ENCODE measurements around the gene ENOX1. TPM values are rescaled to one million over a fixed set of nuclear protein-coding genes. Genes with fewer than 3 reads are reported as not detected.

The ENOX1 gene
- total RNA-seq, 1 experiment from 2014 or later, result 0.95 TPM

DNA sequence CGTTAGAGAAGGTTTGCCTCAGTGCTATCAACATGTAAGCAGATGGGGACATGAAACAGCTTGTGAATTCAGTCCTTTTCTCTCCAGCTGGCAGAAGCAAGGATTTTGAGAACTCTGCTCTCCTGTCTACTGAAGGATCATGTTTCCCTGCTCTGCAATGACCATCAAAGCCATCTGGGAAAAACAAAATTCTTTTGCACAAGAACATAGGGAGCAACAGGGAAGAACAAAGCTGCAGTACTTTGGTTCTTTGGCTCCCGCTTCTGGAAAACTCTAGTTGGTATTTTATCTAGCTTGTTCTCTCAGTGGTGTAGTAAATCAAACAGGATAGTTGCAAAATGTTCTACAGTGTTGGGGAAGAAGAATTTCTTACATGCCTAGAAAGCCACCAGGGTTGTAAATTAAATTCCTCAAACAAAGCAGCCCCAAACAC, 270.4 kb downstream of the ENOX1 start:
- Histone ChIP-seq H3K9me3 (ENCODE audit: low read length) (no peaks in the 10 kb centered on the region), H3K79me2 (ENCODE audit: low read length) (no peaks in the 10 kb centered on the region), H3K4me2 (ENCODE audit: low read length) (no peak overlapping the region), H3K36me3 (ENCODE audit: low read depth, low read length) (no peaks in the 10 kb centered on the region), H4K20me1 (ENCODE audit: low read length) (no peaks in the 10 kb centered on the region), H3K9ac (ENCODE audit: low read length) (no peak overlapping the region), H3K27me3 (ENCODE audit: low read length) (no peaks in the 10 kb centered on the region), H3K27ac (ENCODE audit: low read length) (no peak overlapping the region), H3K9me2 (replicated peaks; ENCODE audit: low read length) (no peaks in the 10 kb centered on the region), H3K4me1 (ENCODE audit: insufficient read depth, low read length) (no peaks in the 10 kb centered on the region), H3F3A (ENCODE audit: low read length, unreplicated experiment) (no peaks in the 10 kb centered on the region), H3K4me3 (ENCODE audit: low read length) (no peak overlapping the region), H2AFZ (ENCODE audit: low read length) (no peak overlapping the region)
- no TSS peak for BruUV-seq (replicated peaks)
- intact Hi-C loops (cut with micrococcal nuclease), result no loop called here
- no peak for ATAC-seq
- DNase-seq, result no peak
- CTCF ChIA-PET, result no interaction called here
- POLR2A ChIA-PET (ENCODE audit: unreplicated experiment), result no interaction called here
- TF ChIP-seq, protein P1, sequence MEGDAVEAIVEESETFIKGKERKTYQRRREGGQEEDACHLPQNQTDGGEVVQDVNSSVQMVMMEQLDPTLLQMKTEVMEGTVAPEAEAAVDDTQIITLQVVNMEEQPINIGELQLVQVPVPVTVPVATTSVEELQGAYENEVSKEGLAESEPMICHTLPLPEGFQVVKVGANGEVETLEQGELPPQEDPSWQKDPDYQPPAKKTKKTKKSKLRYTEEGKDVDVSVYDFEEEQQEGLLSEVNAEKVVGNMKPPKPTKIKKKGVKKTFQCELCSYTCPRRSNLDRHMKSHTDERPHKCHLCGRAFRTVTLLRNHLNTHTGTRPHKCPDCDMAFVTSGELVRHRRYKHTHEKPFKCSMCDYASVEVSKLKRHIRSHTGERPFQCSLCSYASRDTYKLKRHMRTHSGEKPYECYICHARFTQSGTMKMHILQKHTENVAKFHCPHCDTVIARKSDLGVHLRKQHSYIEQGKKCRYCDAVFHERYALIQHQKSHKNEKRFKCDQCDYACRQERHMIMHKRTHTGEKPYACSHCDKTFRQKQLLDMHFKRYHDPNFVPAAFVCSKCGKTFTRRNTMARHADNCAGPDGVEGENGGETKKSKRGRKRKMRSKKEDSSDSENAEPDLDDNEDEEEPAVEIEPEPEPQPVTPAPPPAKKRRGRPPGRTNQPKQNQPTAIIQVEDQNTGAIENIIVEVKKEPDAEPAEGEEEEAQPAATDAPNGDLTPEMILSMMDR (conservative IDR thresholded peaks at IDR 0.05; ENCODE audit: low read depth, low read length), result no peak

DNA sequence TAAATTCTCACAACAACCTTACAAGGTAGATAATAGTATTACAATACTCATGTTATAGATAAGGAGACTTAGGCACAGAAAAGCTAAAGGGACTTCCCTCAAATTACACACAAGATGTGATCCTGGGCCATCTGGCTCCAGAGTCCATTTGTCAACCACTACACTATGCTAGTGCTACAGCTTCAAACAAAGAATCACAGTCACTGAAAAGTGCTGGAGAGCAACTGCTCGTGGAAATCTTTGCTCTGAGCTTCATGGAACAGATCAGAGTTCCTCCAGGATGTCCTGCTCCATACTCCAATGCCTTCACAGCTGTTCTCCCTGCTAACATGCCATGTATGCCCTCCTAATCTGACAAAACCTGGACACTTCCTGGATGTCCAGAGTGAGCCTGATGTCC, 271.2 kb downstream of the ENOX1 start:
- no peak overlapping the region for H3K9ac ChIP-seq (ENCODE audit: low read length)
- no peak overlapping the region for H2AFZ ChIP-seq (ENCODE audit: low read length)
- no peak for ATAC-seq
- no peak overlapping the region for H3K4me3 ChIP-seq (ENCODE audit: low read length)
- H3K9me2 ChIP-seq (replicated peaks; ENCODE audit: low read length), result no peaks in the 10 kb centered on the region
- DNase-seq, result no peak
- no peaks in the 10 kb centered on the region for H3K27me3 ChIP-seq (ENCODE audit: low read length)
- POLR2A ChIA-PET (ENCODE audit: unreplicated experiment), result no interaction called here
- H4K20me1 ChIP-seq (ENCODE audit: low read length), result no peaks in the 10 kb centered on the region
- no peaks in the 10 kb centered on the region for H3K4me1 ChIP-seq (ENCODE audit: insufficient read depth, low read length)
- no peak overlapping the region for H3K4me2 ChIP-seq (ENCODE audit: low read length)
- BruUV-seq (replicated peaks), result no TSS peak
- CTCF ChIA-PET, result no interaction called here
- no peaks in the 10 kb centered on the region for H3K9me3 ChIP-seq (ENCODE audit: low read length)
- H3K27ac ChIP-seq (ENCODE audit: low read length), result no peak overlapping the region
- intact Hi-C loops (cut with micrococcal nuclease), result no loop called here
- H3K79me2 ChIP-seq (ENCODE audit: low read length), result no peaks in the 10 kb centered on the region
- TF ChIP-seq EZH2phosphoT487 (IDR thresholded peaks at IDR 0.05; ENCODE audit: borderline replicate concordance, low read length) (no peak), EZH2 (IDR thresholded peaks at IDR 0.05; ENCODE audit: low read length, unreplicated experiment) (no peak)
- TF ChIP-seq, protein P1 (conservative IDR thresholded peaks at IDR 0.05; ENCODE audit: low read depth, low read length), result no peak
- H3F3A ChIP-seq (ENCODE audit: low read length, unreplicated experiment), result no peaks in the 10 kb centered on the region
- H3K36me3 ChIP-seq (ENCODE audit: low read depth, low read length), result no peaks in the 10 kb centered on the region

DNA sequence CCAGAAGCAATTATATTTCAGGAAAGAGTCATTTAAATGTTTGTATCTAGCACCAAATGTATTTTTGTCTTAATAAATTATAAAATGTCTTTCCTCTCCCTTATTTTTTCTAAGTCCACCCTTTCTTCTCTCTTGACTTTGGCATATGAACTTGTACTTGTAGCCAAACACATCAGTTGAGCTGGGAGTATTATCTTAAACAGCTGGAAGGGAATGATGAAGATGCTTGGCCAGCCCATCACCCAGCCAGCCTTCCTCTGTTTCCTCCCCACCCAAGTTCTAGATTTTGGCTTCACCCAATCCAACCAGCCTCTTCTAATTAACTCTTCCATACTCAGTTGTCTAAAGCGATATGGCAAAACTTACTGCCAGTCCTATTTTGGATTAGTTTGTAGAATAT, 272.5 kb downstream of the ENOX1 start:
- H2AFZ ChIP-seq (ENCODE audit: low read length), result no peak overlapping the region
- H3F3A ChIP-seq (ENCODE audit: low read length, unreplicated experiment), result no peaks in the 10 kb centered on the region
- ATAC-seq (no peak), DNase-seq (no peak)
- H3K36me3 ChIP-seq (ENCODE audit: low read depth, low read length), result no peaks in the 10 kb centered on the region
- POLR2A ChIA-PET (ENCODE audit: unreplicated experiment), result no interaction called here
- no peak overlapping the region for H3K9ac ChIP-seq (ENCODE audit: low read length)
- no peak overlapping the region for H3K4me3 ChIP-seq (ENCODE audit: low read length)
- H3K79me2 ChIP-seq (ENCODE audit: low read length), result no peaks in the 10 kb centered on the region
- no peak overlapping the region for H3K27ac ChIP-seq (ENCODE audit: low read length)
- H3K27me3 ChIP-seq (ENCODE audit: low read length), result no peaks in the 10 kb centered on the region
- no peak overlapping the region for H3K4me2 ChIP-seq (ENCODE audit: low read length)
- no TSS peak for BruUV-seq (replicated peaks)
- intact Hi-C loops (cut with micrococcal nuclease), result no loop called here
- TF ChIP-seq EZH2phosphoT487 (IDR thresholded peaks at IDR 0.05; ENCODE audit: borderline replicate concordance, low read length), result no peak
- TF ChIP-seq, protein P1 (conservative IDR thresholded peaks at IDR 0.05; ENCODE audit: low read depth, low read length), result no peak
- no peak for TF ChIP-seq EZH2 (IDR thresholded peaks at IDR 0.05; ENCODE audit: low read length, unreplicated experiment)
- CTCF ChIA-PET, result no interaction called here
- no peaks in the 10 kb centered on the region for H3K4me1 ChIP-seq (ENCODE audit: insufficient read depth, low read length)
- no peaks in the 10 kb centered on the region for H4K20me1 ChIP-seq (ENCODE audit: low read length)
- H3K9me2 ChIP-seq (replicated peaks; ENCODE audit: low read length), result no peaks in the 10 kb centered on the region
- no peaks in the 10 kb centered on the region for H3K9me3 ChIP-seq (ENCODE audit: low read length)
